CD4-positive, alpha-beta T cell (primary cell): ENCODE data around the gene ADK. TPM values are rescaled to one million over a fixed set of nuclear protein-coding genes. Genes with fewer than 3 reads are reported as not detected.

Source experiments
- ATAC-seq: fragments of 200-7000 bp; cut with Tn5 transposase; one replicate; pipeline ENCODE4 v1.10.0; 2022; ENCODE audit warnings: mild to moderate bottlenecking; ENCODE audit not compliant: poor library complexity
- CTCF ChIA-PET: fragments of 350-600 bp; sonication (Branson Sonifier 250); formaldehyde crosslinking; loops from one replicate; lab custom pipeline; 2021; ENCODE audit warnings: antibody characterized with exemption, inconsistent platforms; lab: Charles Lee
- POLR2A ChIA-PET: fragments of 350-600 bp; sonication (Branson Sonifier 250); formaldehyde crosslinking; loops from one replicate; lab custom pipeline; 2021; ENCODE audit warnings: antibody characterized with exemption, inconsistent platforms; lab: Charles Lee
- DNase-seq, 14 experiments: peaks; one replicate each; pipeline ENCODE4 v3.0.0-alpha.2; 2013 to 2020; ENCODE audit warnings: mixed read lengths in 2 of 14
- H3K27ac ChIP-seq, 2 donors: one replicate each; pipeline versions ENCODE4 v1.5.1 to v1.7.0; 2013; ENCODE audit warnings: low read length in 2 of 2, low read depth in 1 of 2, mild to moderate bottlenecking in 1 of 2
- H3K27me3 ChIP-seq, 2 experiments: 1 replicate in 1 of 2; 2 replicates in 1 of 2; pipeline versions ENCODE4 v1.6.1 to v1.7.0; 2013; ENCODE audit warnings: low read length in 2 of 2, control low read depth in 1 of 2, mild to moderate bottlenecking in 1 of 2, moderate library complexity in 1 of 2; ENCODE audit not compliant: insufficient read depth in 2 of 2, control insufficient read depth in 1 of 2
- H3K36me3 ChIP-seq: one replicate; pipeline ENCODE4 v1.6.1; 2013; ENCODE audit warnings: low read length, control low read depth; ENCODE audit not compliant: insufficient read depth
- H3K4me1 ChIP-seq: one replicate; pipeline ENCODE4 v1.6.1; 2013; ENCODE audit warnings: low read length, control low read depth; ENCODE audit not compliant: insufficient read depth
- H3K4me3 ChIP-seq: one replicate; pipeline ENCODE4 v1.5.1; 2013; ENCODE audit warnings: mild to moderate bottlenecking, low read length, moderate library complexity
- H3K9me3 ChIP-seq, 2 experiments: 1 replicate in 1 of 2; 2 replicates in 1 of 2; pipeline versions ENCODE4 v1.6.1 to v1.7.0; 2013; ENCODE audit warnings: low read length in 2 of 2, mild to moderate bottlenecking in 2 of 2, control low read depth in 1 of 2, moderate library complexity in 1 of 2; ENCODE audit not compliant: control insufficient read depth in 1 of 2, insufficient read depth in 1 of 2
- H3K27ac Mint-ChIP-seq: one replicate; pipeline ENCODE4 v1.8.0; 2020; ENCODE audit warnings: mixed read lengths
- H3K27me3 Mint-ChIP-seq: one replicate; pipeline ENCODE4 v1.8.0; 2021; ENCODE audit warnings: mixed read lengths
- H3K36me3 Mint-ChIP-seq: one replicate; pipeline ENCODE4 v1.8.0; 2021; ENCODE audit warnings: low read depth, mixed read lengths
- H3K4me1 Mint-ChIP-seq: one replicate; pipeline ENCODE4 v1.8.0; 2021; ENCODE audit warnings: low read depth, mixed read lengths
- H3K4me3 Mint-ChIP-seq: one replicate; pipeline ENCODE4 v1.8.0; 2020; ENCODE audit warnings: mild to moderate bottlenecking, mixed read lengths
- H3K9me3 Mint-ChIP-seq: one replicate; pipeline ENCODE4 v1.8.0; 2020; ENCODE audit warnings: mixed read lengths
- CTCF ChIP-seq: fragments of 200-600 bp; IDR thresholded peaks from one replicate; pipeline ENCODE4 v1.8.0; 2022; ENCODE audit warnings: antibody characterized with exemption, mild to moderate bottlenecking
- intact Hi-C, 2 experiments: fragments of 100-400 bp; cut with DNase I in 1 of 2; cut with micrococcal nuclease in 1 of 2; formaldehyde crosslinking; loops; one replicate each; pipeline versions ENCODE4 v1.15.1 to v1.9.0; 2023 to 2025; cut with DNase I, micrococcal nuclease
- total RNA-seq, 174 experiments: library from RNA in 2 of 174; stranded (reverse) in 2 of 174; gene quantifications; one replicate each; pipeline ENCODE4 v1.2.3 and lab custom pipeline; 2021 to 2026

The ADK gene
- total RNA-seq, 2 experiments from 2014 or later = 15.3 to 17.6 TPM

GRCh38 chr10:74150204-74150989, 624 bp upstream of the ADK start, which contains the start of gene AP3M1:
Gene AP3M1, minus strand, starts transcription at chr10:74150828. Its CDS starts 12,449 bp downstream, at chr10:74138379.
- Mint-ChIP-seq H3K27ac (peak within 1 kb of the TSS; percentile 70), H3K27me3 (no peaks in the 10 kb centered on the region), H3K4me3 (no peak within 1 kb of the TSS), H3K9me3 (no peaks in the 10 kb centered on the region), H3K36me3 (peaks cover 18% of the 10 kb centered on the region), H3K4me1 (peaks cover 53% of the 10 kb centered on the region)
- DNase-seq (peak in 11 of 14 experiments; percentile 67 to 88 (median 76)), ATAC-seq (peak; percentile 66)
- H3K27me3 ChIP-seq = no peaks in the 10 kb centered on the region
- no peak for TF ChIP-seq CTCF
- ChIA-PET POLR2A (interaction anchor here (0.6 to 2.9 kb wide), 24 partner anchors 12 to 1060 kb away, joined by 3 to 58 read pairs (median 4); partner anchors contain the start of genes CAMK2G, CHCHD1, SAMD8 and VDAC2), CTCF (interaction anchor here (1.1 to 2.0 kb wide), 8 partner anchors 13 to 1085 kb away, joined by 3 to 11 read pairs (median 4); partner anchors contain the start of gene COMTD1)
- H3K9me3 ChIP-seq = no peaks in the 10 kb centered on the region
- H3K27ac ChIP-seq = peak within 1 kb of the TSS; percentile 77 to 95
- H3K4me3 ChIP-seq = peak within 1 kb of the TSS; percentile 68
- H3K36me3 ChIP-seq = peaks cover 7% of the 10 kb centered on the region
- H3K4me1 ChIP-seq = peaks cover 26% of the 10 kb centered on the region
- intact Hi-C loops = loop anchor here (1.0 to 10.0 kb wide), 11 partner anchors 62 to 1082 kb away; partner anchors contain the start of genes KAT6B (in 2 of the 2), CAMK2G (in 1 of the 2), CHCHD1 (in 1 of the 2) and SAMD8 (in 1 of the 2)

GRCh38 chr10:74151879-74152722, 1.1 kb downstream of the ADK start:
- no peaks in the 10 kb centered on the region for H3K9me3 Mint-ChIP-seq
- peak overlapping the region; percentile 68 for H3K4me3 ChIP-seq
- H3K27ac ChIP-seq = no peak overlapping the region
- CTCF ChIA-PET = interaction anchor here (0.5 to 2.0 kb wide), 8 partner anchors 17 to 1073 kb away, joined by 3 to 11 read pairs (median 4); no protein-coding TSS in a partner anchor
- peaks cover 8% of the 10 kb centered on the region for H3K36me3 Mint-ChIP-seq
- POLR2A ChIA-PET = interaction anchor here (1.6 to 2.9 kb wide), 8 partner anchors 13 to 1058 kb away, joined by 7 to 58 read pairs (median 16); partner anchors contain the start of gene VDAC2
- intact Hi-C loops = loop anchor here (1.0 to 10.0 kb wide), 12 partner anchors 24 to 1080 kb away; partner anchors contain the start of genes CAMK2G (in 1 of the 2), CHCHD1 (in 1 of the 2), KAT6B (in 1 of the 2) and SAMD8 (in 1 of the 2)
- no peak for TF ChIP-seq CTCF
- peak overlapping the region; percentile 14 for H3K4me3 Mint-ChIP-seq
- H3K27ac Mint-ChIP-seq = peak overlapping the region; percentile 70
- ATAC-seq (no peak), DNase-seq (no peak)
- no peaks in the 10 kb centered on the region for H3K9me3 ChIP-seq
- no peaks in the 10 kb centered on the region for H3K36me3 ChIP-seq
- no peaks in the 10 kb centered on the region for H3K27me3 Mint-ChIP-seq
- H3K4me1 Mint-ChIP-seq = peaks cover 45% of the 10 kb centered on the region
- no peaks in the 10 kb centered on the region for H3K27me3 ChIP-seq
- peaks cover 26% of the 10 kb centered on the region for H3K4me1 ChIP-seq

- peak overlapping the region; percentile 67 for H3K4me3 Mint-ChIP-seq
- POLR2A ChIA-PET = interaction anchor here (0.9 kb wide), 1 partner anchor 14 kb away, joined by 3 read pairs; no protein-coding TSS in a partner anchor
- Histone ChIP-seq H3K36me3 (no peaks in the 10 kb centered on the region), H3K27me3 (no peaks in the 10 kb centered on the region), H3K27ac (no peak overlapping the region), H3K9me3 (no peaks in the 10 kb centered on the region), H3K4me3 (no peak overlapping the region), H3K4me1 (peaks cover 26% of the 10 kb centered on the region)
- ATAC-seq = no peak
- peaks cover 3% of the 10 kb centered on the region for H3K36me3 Mint-ChIP-seq
- no peaks in the 10 kb centered on the region for H3K9me3 Mint-ChIP-seq
- intact Hi-C loops = loop anchor here (5.0 to 10.0 kb wide), 8 partner anchors 59 to 1079 kb away; partner anchors contain the start of genes CAMK2G (in 1 of the 2), CHCHD1 (in 1 of the 2), KAT6B (in 1 of the 2) and VDAC2 (in 1 of the 2)
- TF ChIP-seq CTCF = no peak
- H3K27ac Mint-ChIP-seq = peak overlapping the region; percentile 25
- CTCF ChIA-PET = no interaction called here
- no peak for DNase-seq
- peaks cover 40% of the 10 kb centered on the region for H3K4me1 Mint-ChIP-seq
- no peaks in the 10 kb centered on the region for H3K27me3 Mint-ChIP-seq
Observed at GRCh38 chr10:74153123-74153522, 2.1 kb downstream of the ADK start.
